A673 (cell line): ENCODE measurements around the gene MRPL34. TPM values are rescaled to one million over a fixed set of nuclear protein-coding genes. Genes with fewer than 3 reads are reported as not detected.

Experiments used
- BruUV-seq: library from RNA; stranded (reverse); fragments of 400-500 nt; replicated peaks from 2 replicates; lab custom pipeline; 2021; lab: Mats Ljungman, UMichigan
- CTCF ChIA-PET: fragments of 300-600 bp; sonication (Branson Sonifier 250); formaldehyde crosslinking; loops from one replicate; lab custom pipeline; 2022; ENCODE audit warnings: antibody characterized with exemption; lab: Charles Lee
- POLR2A ChIA-PET: fragments of 300-600 bp; sonication (Branson Sonifier 250); formaldehyde crosslinking; loops from one replicate; lab custom pipeline; 2022; ENCODE audit warnings: antibody characterized with exemption; ENCODE audit not compliant: low non-redundant PET; lab: Charles Lee
- DNase-seq: peaks from one replicate; pipeline ENCODE4 v3.0.0-alpha.2; 2015; ENCODE audit warnings: low spot score
- H3K27ac ChIP-seq: fragments of 200-600 bp; sonication (generic); 2 replicates; pipeline ENCODE4 v1.5.1; 2016; ENCODE audit warnings: mixed run types, low read depth, mild to moderate bottlenecking, mixed read lengths, antibody characterized with exemption, low read length; ENCODE audit not compliant: poor library complexity, severe bottlenecking
- H3K27me3 ChIP-seq: fragments of 200-600 bp; sonication (generic); replicated peaks from 2 replicates; pipeline ENCODE4 v1.6.1; 2017; ENCODE audit warnings: mixed run types, low read depth, mild to moderate bottlenecking, mixed read lengths, antibody characterized with exemption, low read length; ENCODE audit not compliant: insufficient read depth, poor library complexity
- H3K36me3 ChIP-seq: fragments of 200-600 bp; sonication (generic); 2 replicates; pipeline ENCODE4 v1.6.1; 2016; ENCODE audit warnings: mixed run types, mild to moderate bottlenecking, mixed read lengths, antibody characterized with exemption, low read length; ENCODE audit not compliant: insufficient read depth, poor library complexity, severe bottlenecking
- H3K4me1 ChIP-seq: fragments of 200-600 bp; sonication (generic); 2 replicates; pipeline ENCODE4 v1.6.1; 2017; ENCODE audit warnings: mixed run types, mild to moderate bottlenecking, mixed read lengths, antibody characterized with exemption, low read length; ENCODE audit not compliant: insufficient read depth, poor library complexity, severe bottlenecking
- H3K4me3 ChIP-seq: fragments of 200-600 bp; sonication (generic); 2 replicates; pipeline ENCODE4 v1.5.1; 2016; ENCODE audit warnings: low read depth, mixed run types, mild to moderate bottlenecking, mixed read lengths, low read length; ENCODE audit not compliant: poor library complexity, severe bottlenecking
- H3K9me3 ChIP-seq: fragments of 200-600 bp; sonication (generic); 2 replicates; pipeline ENCODE4 v1.6.1; 2016; ENCODE audit warnings: mixed run types, low read depth, mild to moderate bottlenecking, mixed read lengths, antibody characterized with exemption, low read length; ENCODE audit not compliant: poor library complexity, severe bottlenecking
- CTCF ChIP-seq: fragments of 300-800, 200-600 bp; sonication (generic); conservative IDR thresholded peaks from 2 replicates; pipeline ENCODE4 v1.5.1; 2017; ENCODE audit warnings: low read depth, mild to moderate bottlenecking, antibody characterized with exemption, low read length, moderate library complexity, mixed read lengths
- EZH2 ChIP-seq: fragments of 200-600 bp; sonication (generic); IDR thresholded peaks from 2 replicates; pipeline ENCODE4 v1.6.1; 2017; ENCODE audit warnings: borderline replicate concordance, low read depth, mild to moderate bottlenecking, mixed read lengths, antibody characterized with exemption, low read length; ENCODE audit not compliant: poor library complexity, severe bottlenecking
- intact Hi-C: fragments of 100-400 bp; cut with micrococcal nuclease; formaldehyde crosslinking; loops from one replicate; pipeline ENCODE4 v1.10.0; 2022; ENCODE audit not compliant: unreplicated experiment
- total RNA-seq: library from RNA; stranded (reverse); gene quantifications from 2 replicates; pipeline ENCODE4 v1.2.3, GENCODE V29; 2021

MRPL34 gene
- total RNA-seq, 1 experiment from 2014 or later: 91.8 TPM

- ChIA-PET POLR2A (interaction anchor here (0.6 kb wide), 2 partner anchors 37 to 562 kb away, joined by 6 to 21 read pairs; partner anchors contain the start of gene BABAM1), CTCF (no interaction called here)
- H3K4me3 ChIP-seq: peak overlapping the region; percentile 70
- peaks cover 19% of the 10 kb centered on the region for H3K4me1 ChIP-seq
- no peaks in the 10 kb centered on the region for H3K9me3 ChIP-seq
- no peak for DNase-seq
- no peaks in the 10 kb centered on the region for H3K36me3 ChIP-seq
- TF ChIP-seq CTCF: no peak
- no peak for TF ChIP-seq EZH2
- H3K27ac ChIP-seq: peak overlapping the region; percentile 42
- no TSS peak for BruUV-seq
- intact Hi-C loops: no loop called here
- no peaks in the 10 kb centered on the region for H3K27me3 ChIP-seq
Measured at GRCh38 chr19:17304386-17305215, 1.1 kb upstream of the MRPL34 start.

GRCh38 chr19:17305216-17305516 is 506 bp upstream of the MRPL34 start:
- Histone ChIP-seq H3K4me3 (peak overlapping the region; percentile 70), H3K27ac (peak overlapping the region; percentile 42), H3K36me3 (no peaks in the 10 kb centered on the region), H3K27me3 (no peaks in the 10 kb centered on the region), H3K9me3 (no peaks in the 10 kb centered on the region), H3K4me1 (peaks cover 19% of the 10 kb centered on the region)
- TF ChIP-seq EZH2: no peak
- TF ChIP-seq CTCF: no peak
- POLR2A ChIA-PET: interaction anchor here (0.6 kb wide), 1 partner anchor 38 kb away, joined by 21 read pairs; the partner anchor contains the start of gene BABAM1
- DNase-seq: no peak
- no TSS peak for BruUV-seq
- intact Hi-C loops: no loop called here
- CTCF ChIA-PET: no interaction called here

GRCh38 chr19:17306285-17306714 is 628 bp downstream of the MRPL34 start:
- intact Hi-C loops: no loop called here
- POLR2A ChIA-PET: no interaction called here
- BruUV-seq: TSS peak; percentile 24

More at GRCh38 chr19:17306285-17306714, 628 bp downstream of the MRPL34 start:
- Histone ChIP-seq H3K27me3 (no peaks in the 10 kb centered on the region), H3K36me3 (no peaks in the 10 kb centered on the region), H3K9me3 (no peaks in the 10 kb centered on the region), H3K4me3 (peak overlapping the region; percentile 70), H3K27ac (peak overlapping the region; percentile 85), H3K4me1 (peaks cover 19% of the 10 kb centered on the region)
- CTCF ChIA-PET: interaction anchor here (0.6 to 0.7 kb wide), 4 partner anchors 13 to 716 kb away, joined by 3 to 10 read pairs (median 4); no protein-coding TSS in a partner anchor
- no peak for DNase-seq
- no peak for TF ChIP-seq CTCF
- no peak for TF ChIP-seq EZH2
